ACC112 (cell line): ENCODE data around the gene RPP30.
A peak's percentile ranks its signal among the peaks of the same experiment; 100 is the strongest.
"Not testable (repeated sequence)": the region's sequence is repeated elsewhere in the genome, so short reads cannot be mapped to it uniquely, and the experiment has no call there.

Experiments
- H2AFZ ChIP-seq: fragments of 200-600 bp; sonication (generic); one replicate; pipeline ENCODE4 v1.6.0; 2017; ENCODE audit warnings: antibody characterized with exemption, low read length; ENCODE audit not compliant: unreplicated experiment
- H3K27ac ChIP-seq: fragments of 200-600 bp; sonication (generic); 2 replicates; pipeline ENCODE4 v1.5.1; 2014; ENCODE audit warnings: low read depth, mild to moderate bottlenecking, antibody characterized with exemption, low read length, moderate library complexity
- H3K27me3 ChIP-seq: fragments of 200-600 bp; sonication (generic); 2 replicates; pipeline ENCODE4 v1.6.1; 2014; ENCODE audit warnings: mild to moderate bottlenecking, antibody characterized with exemption, low read length, moderate library complexity, mixed read lengths; ENCODE audit not compliant: insufficient read depth
- H3K36me3 ChIP-seq: fragments of 200-600 bp; sonication (generic); 2 replicates; pipeline ENCODE4 v1.6.1; 2016; ENCODE audit warnings: mild to moderate bottlenecking, antibody characterized with exemption, low read length, moderate library complexity, mixed read lengths; ENCODE audit not compliant: insufficient read depth
- H3K4me1 ChIP-seq: fragments of 200-600 bp; sonication (generic); one replicate; pipeline ENCODE4 v1.6.1; 2016; ENCODE audit warnings: low read length, mixed read lengths; ENCODE audit not compliant: insufficient read depth, unreplicated experiment, control insufficient read depth
- H3K4me3 ChIP-seq: fragments of 200-600 bp; sonication (generic); 2 replicates; pipeline ENCODE4 v1.5.1; 2014; ENCODE audit warnings: mild to moderate bottlenecking, low read depth, low read length
- H3K79me2 ChIP-seq: fragments of 200-600 bp; sonication (generic); one replicate; pipeline ENCODE4 v1.6.0; 2016; ENCODE audit warnings: low read length; ENCODE audit not compliant: control insufficient read depth, unreplicated experiment, insufficient read depth

Gene RPP30

DNA sequence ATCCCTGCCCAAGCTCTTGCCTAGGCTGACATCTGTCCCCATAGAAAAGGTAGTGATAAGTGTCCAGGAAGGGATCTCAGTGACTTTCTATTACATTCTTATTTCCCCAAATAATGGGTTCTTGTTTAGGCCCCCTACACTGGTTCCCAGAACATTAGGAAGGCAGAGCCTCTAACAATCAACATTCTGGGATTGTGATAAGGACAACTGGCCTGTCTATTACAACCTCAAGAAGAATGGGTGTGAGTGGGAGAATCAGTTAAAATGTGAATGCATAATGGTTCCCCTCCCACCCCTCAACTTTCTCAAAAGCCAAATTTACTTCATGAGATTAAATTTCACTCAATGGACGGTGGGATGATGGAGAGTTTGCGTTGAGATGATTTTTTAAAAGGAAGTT lies 55.5 kb downstream of the RPP30 start:
- Histone ChIP-seq H3K36me3 (no peaks in the 10 kb centered on the region), H3K79me2 (no peaks in the 10 kb centered on the region), H3K4me1 (peaks cover 44% of the 10 kb centered on the region), H2AFZ (no peak overlapping the region), H3K27ac (no peak overlapping the region), H3K4me3 (no peak overlapping the region), H3K27me3 (no peaks in the 10 kb centered on the region)

DNA sequence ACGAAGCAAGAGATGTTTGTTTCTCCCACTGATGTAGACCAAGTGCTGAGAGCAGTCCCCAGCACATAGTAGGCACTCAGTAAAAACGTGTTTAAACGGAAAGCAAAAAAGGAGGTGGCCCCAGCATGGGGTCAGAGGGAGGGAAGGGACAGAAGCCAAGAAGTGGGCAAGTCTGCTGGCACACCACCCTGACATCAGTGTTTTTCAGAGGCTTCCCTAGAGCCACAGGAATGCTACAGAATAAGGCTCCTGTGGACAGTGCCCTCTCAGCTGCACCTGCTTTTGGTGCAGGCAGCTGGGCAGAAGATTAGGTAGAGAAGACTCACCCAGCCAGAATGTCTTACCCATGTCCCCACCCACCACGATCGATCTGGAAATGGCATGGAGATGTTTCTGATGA lies 57.4 kb downstream of the RPP30 start:
- H3K27me3 ChIP-seq, result no peaks in the 10 kb centered on the region

DNA sequence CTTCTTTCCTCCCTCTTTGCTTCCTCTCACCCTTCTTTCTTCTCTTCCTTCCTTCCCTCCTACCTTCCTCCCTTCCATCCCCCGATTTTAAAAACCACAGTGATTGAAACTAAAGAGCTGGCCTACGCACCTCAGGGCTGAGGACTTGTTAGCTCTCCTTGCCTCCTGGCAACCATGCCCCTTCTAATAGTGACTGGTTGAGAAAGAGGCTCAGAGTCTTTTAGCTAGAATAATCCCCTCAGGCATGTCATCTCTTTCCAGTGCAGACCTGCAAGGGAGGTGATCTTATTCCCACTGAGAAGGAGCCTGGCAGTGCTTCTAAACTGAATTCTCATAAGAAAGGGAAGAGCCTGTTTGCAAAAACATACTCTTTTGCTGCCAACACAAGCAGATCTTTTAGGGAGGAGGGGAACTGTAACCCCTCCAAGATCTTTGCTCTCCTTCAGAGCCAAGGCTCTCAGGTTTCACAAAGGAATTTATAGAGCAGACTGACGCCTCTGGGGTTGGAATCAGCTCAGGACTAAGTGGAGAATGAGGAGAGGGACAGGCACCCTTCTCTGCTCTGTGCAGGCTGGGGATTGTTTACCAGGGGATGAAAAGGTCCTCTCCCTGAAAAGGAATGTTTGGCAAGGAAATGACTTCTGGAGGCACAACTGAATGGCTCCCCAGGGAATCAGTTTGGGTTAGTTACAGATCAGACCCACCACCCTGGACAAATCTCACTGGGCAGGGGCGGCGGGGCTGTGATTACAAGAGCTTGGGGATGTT lies 58.5 kb downstream of the RPP30 start:
- Histone ChIP-seq H2AFZ (peak overlapping the region; percentile 12), H3K27ac (peak overlapping the region; percentile 95)

More for the DNA sequence above, 57.4 kb downstream of the RPP30 start:
- H3K4me3 ChIP-seq, result no peak overlapping the region; the same call in 1 of the 2 replicates
- no peak overlapping the region for H2AFZ ChIP-seq
- H3K36me3 ChIP-seq, result no peaks in the 10 kb centered on the region
- H3K4me1 ChIP-seq, result peaks cover 43% of the 10 kb centered on the region
- H3K27ac ChIP-seq, result peak overlapping the region; percentile 95
- H3K79me2 ChIP-seq, result no peaks in the 10 kb centered on the region

DNA sequence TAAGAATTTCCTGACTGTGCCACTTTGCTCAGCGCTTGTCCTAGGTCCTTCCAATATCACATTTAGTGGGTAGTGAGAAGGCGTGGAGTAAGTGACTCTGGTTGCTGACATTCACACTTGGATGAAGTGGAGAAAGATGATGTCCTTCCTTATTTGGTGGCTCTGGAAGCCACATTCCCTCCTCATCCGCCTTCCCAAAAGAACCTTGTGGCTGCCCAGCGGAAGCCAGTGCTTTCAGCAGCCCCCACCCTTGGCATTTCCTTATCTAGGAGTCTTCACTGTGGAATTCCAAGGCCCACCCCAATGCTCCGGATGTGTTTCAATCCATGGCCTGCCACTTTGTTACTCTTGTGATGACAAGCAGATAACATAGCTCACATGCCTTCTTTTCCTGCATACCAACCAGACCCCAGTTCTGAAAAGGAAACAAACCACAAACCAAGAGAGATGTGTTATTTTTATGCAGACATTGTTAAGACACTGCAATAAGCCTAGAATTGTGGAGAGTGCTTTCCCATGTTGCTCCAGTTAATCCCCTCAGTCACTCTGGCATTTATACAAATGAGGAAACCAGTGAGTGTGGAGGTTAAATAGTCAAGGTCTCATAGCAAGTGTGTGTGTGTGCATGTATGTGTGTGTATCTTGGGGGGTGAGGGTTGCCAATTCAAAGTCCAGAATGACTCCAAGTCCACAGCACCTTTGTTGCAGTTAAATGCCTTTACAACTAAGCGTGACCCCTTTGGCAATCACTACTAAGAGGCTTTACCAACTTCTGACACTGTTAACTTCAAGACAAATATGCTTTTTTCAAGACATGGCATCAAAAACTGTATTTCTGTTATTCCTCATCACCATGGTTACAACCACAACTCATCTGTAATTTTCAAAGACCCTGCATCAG lies 59.4 kb downstream of the RPP30 start:
- H3K4me3 ChIP-seq, result peak overlapping the region; percentile 45
- H3K27me3 ChIP-seq, result no peaks in the 10 kb centered on the region
- no peaks in the 10 kb centered on the region for H3K79me2 ChIP-seq
- H3K36me3 ChIP-seq, result no peaks in the 10 kb centered on the region
- peaks cover 52% of the 10 kb centered on the region for H3K4me1 ChIP-seq
- H3K27ac ChIP-seq, result peak overlapping the region; percentile 95
- no peak overlapping the region for H2AFZ ChIP-seq

More for the DNA sequence above, 58.5 kb downstream of the RPP30 start:
- H3K4me1 ChIP-seq, result peaks cover 44% of the 10 kb centered on the region
- H3K79me2 ChIP-seq, result no peaks in the 10 kb centered on the region
- H3K36me3 ChIP-seq, result no peaks in the 10 kb centered on the region
- H3K27me3 ChIP-seq, result no peaks in the 10 kb centered on the region
- peak overlapping the region; percentile 45 for H3K4me3 ChIP-seq

DNA sequence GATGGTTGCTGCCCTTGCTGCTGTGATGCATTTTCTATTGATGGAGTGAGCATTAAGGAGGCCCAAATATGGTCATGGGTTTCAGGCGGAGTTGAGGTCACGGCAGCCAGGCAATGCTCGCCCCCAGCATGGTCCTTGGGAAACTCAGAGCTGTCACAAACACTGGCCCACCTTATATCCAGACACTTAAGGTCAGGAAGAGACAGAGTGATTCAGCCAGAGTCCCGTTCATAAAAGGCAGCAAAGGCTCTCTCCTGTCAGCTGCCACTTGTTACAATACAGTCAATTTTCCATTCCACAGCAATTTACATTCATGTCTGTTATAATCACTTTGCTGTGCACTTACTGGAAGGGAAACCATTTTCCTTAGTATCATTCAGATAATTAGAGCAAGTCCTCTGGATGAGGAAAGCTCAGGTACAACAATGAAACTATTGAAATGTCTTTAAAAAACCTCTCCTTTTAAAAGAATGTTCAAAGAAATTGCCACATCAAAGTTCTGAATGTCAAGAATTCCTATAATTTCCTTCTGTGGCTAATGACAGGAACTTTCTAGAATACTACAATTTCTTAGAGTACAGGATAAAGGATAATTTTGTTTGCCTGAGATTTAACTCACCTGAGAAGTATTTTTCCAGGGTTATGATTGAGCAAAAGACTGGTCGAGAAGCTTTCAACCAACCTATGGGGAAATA lies 64.0 kb downstream of the RPP30 start:
- Histone ChIP-seq H3K79me2 (no peaks in the 10 kb centered on the region), H3K27me3 (no peaks in the 10 kb centered on the region), H3K27ac (no peak overlapping the region), H3K4me1 (peaks cover 24% of the 10 kb centered on the region), H3K4me3 (no peak overlapping the region), H2AFZ (peak overlapping the region; percentile 32), H3K36me3 (no peaks in the 10 kb centered on the region)

DNA sequence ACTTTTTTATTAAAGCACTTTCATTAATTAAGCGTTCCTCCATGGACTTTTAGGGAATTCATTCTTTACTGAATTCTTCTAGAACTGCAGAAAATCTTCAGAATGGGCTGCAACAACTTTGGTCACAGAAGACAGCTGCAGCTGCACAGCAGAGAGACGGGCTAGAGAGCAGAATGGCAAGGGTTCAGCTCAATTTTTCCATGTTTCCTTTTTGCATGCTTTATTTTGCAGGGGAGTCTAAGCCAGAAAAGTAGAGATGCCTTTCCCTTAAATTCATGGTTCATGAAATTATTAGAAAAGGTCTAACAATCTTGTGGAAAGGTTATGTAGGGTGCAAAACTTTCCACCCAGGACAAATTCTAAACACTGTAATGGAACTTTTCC lies 64.5 kb downstream of the RPP30 start:
- Histone ChIP-seq H3K79me2 (no peaks in the 10 kb centered on the region), H3K27ac (no peak overlapping the region), H3K4me1 (peaks cover 19% of the 10 kb centered on the region), H2AFZ (no peak overlapping the region), H3K4me3 (no peak overlapping the region), H3K36me3 (no peaks in the 10 kb centered on the region), H3K27me3 (no peaks in the 10 kb centered on the region)

DNA sequence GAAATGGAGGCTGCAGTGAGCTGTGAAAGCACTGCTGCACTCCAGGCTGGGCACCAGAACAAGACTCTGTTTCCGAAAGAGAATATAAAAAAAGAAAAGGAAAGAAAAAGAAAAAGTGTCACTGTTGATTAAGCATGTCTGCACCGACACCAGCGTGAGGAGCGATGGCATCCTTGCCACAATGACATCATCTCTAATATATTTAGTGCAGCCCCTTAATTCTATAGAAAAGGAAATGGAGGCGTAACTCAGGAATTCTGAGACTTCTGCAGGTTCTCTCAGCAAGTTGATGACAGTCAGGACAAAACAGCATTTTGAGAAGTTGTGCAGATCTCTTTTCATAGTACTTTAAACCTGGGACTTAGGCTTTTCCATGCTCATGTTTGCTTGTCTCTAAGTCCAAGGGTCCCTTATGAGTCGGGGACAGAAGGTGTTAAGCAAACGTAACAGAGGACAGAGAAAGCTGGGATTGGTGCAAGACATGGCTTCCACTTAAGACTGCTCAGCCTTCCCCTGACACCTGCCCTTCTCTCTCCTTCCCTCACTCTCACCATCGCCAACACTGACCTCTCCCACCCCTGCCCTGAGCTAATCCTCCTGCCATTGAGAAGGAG lies 66.0 kb downstream of the RPP30 start:
- H3K79me2 ChIP-seq, result no peaks in the 10 kb centered on the region
- no peaks in the 10 kb centered on the region for H3K36me3 ChIP-seq
- H3K4me1 ChIP-seq, result peaks cover 10% of the 10 kb centered on the region
- no peaks in the 10 kb centered on the region for H3K27me3 ChIP-seq
- no peak overlapping the region for H3K27ac ChIP-seq
- H2AFZ ChIP-seq, result no peak overlapping the region
- H3K4me3 ChIP-seq, result no peak overlapping the region

DNA sequence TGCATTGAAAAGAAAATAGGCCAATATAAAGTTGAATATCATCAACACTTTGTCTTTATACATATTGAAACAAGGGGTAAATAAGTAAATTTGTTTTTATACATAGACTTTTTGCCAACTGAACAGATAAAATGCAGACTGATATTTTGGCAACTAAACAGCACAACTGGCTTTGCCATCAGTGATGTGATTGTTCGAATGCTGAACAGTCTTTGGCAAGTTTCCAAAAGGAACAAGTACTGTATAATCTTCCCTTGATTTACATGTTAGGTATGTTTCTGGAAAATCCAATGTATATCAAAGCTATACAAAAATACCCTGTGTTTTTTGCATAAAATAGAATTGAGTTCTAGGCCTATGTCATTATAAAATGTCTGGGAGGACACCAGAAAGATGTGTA lies 67.3 kb downstream of the RPP30 start:
- Histone ChIP-seq H3K27me3 (no peaks in the 10 kb centered on the region), H3K4me3 (no peak overlapping the region), H3K27ac (no peak overlapping the region), H3K4me1 (peaks cover 10% of the 10 kb centered on the region), H2AFZ (no peak overlapping the region), H3K79me2 (no peaks in the 10 kb centered on the region), H3K36me3 (no peaks in the 10 kb centered on the region)

DNA sequence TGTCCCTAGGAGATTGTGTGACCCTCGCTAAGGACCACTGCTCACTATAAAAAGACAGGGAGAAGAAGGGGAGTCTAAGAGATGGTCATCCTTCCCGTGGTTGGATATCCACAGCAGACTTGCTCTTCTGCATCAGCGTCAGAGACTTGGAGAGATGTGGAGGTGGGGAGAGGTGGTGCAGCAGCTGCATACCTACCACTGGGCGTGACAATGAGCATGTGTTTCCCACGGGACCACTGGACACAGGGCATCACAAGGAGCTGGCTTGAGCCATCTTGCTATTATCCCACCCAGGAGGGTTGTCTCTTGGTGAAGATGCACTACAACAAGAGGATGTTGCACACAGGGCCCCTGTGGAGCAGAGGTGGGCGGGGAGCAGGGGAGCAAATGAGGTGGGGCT lies 67.9 kb downstream of the RPP30 start:
- Histone ChIP-seq H3K27me3 (no peaks in the 10 kb centered on the region), H3K79me2 (no peaks in the 10 kb centered on the region), H3K4me3 (no peak overlapping the region), H3K36me3 (no peaks in the 10 kb centered on the region), H3K4me1 (peaks cover 10% of the 10 kb centered on the region), H2AFZ (no peak overlapping the region), H3K27ac (no peak overlapping the region)

DNA sequence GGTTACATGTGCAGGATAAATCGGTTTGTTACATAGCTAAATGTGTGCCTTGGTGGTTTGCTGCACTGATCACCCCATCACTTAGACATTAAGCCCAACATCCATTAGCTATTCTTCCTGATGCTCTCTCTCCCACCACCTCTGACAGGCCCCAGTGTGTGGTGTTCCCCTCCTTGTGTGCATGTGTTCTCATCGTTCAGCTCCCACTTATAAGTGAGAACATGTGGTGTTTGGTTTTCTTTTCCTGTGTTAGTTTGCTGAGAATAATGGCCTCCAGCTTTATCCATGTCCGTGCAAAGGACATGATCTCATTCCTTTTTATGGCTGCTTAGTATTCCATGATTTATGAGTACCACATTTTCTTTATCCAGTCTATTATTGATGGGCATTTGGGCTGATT lies 71.2 kb downstream of the RPP30 start:
- not testable (repeated sequence) for H3K27me3 ChIP-seq, H3K79me2 ChIP-seq, H3K4me3 ChIP-seq, H2AFZ ChIP-seq, H3K4me1 ChIP-seq, H3K36me3 ChIP-seq, H3K27ac ChIP-seq
